Measurements from ENCODE around the gene NFE2.
"Not testable (repeated sequence)": the region's sequence is repeated elsewhere in the genome, so short reads cannot be mapped to it uniquely, and the experiment has no call there.

Gene NFE2

GRCh38 chr12:54306925-54307741 is 6.3 kb upstream of the NFE2 start:
- no peak for DNase-seq (ENCODE audit: low spot score)

DNA sequence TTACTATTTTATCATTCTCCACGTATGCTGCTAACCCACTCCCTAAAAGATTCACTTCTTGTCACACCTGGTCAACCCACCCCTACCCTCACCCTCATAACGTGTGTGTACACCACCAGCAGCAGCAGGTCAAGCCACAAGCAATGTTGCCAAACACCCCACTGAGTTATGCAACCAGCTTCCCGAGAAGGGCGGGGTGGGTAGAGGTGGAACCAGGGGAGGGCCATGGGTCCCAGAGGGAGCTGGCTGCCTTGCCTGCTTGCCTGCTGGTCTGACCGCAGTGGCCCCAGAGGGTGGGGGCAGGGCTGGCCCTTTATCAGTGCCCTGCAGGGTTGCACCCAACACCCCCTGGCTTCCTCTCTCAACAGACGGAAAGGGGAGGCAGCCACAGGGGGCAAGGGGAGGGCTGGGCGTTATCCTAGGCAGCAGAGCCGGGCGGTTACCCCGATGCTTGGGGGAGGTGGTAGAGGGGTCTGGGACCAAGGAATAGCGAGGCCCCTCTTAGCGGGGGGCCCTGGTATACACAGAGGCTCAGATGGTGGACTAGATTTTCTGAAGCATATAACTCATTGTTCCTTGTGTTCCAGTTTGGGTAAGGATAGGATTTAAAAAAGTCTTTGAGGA is 3.5 kb upstream of the NFE2 start:
- peak; percentile 15 for DNase-seq (ENCODE audit: low spot score)

DNA sequence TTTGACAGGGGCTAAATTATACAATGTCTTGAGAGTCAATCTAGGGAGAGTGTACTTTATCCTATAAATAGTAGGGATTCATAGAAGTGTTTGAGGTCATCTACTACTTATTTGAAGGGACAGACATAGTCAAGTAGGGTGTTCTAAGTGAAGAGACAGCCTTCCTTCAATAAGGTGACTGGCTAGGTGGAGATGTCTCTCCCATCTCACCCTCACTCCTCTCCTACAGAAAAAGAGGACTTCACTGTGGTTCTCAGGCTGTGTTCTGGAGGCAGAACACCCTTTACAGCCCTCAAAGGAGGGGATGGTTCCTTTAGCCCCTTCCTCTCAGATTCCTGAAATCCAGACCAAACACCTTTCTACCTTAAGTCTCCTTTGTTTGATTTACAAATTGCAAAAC is 2.8 kb upstream of the NFE2 start:
- no peak for DNase-seq (ENCODE audit: low spot score)

GRCh38 chr12:54301428-54302048 is 723 bp upstream of the NFE2 start:
- DNase-seq (ENCODE audit: low spot score), result no peak

DNA sequence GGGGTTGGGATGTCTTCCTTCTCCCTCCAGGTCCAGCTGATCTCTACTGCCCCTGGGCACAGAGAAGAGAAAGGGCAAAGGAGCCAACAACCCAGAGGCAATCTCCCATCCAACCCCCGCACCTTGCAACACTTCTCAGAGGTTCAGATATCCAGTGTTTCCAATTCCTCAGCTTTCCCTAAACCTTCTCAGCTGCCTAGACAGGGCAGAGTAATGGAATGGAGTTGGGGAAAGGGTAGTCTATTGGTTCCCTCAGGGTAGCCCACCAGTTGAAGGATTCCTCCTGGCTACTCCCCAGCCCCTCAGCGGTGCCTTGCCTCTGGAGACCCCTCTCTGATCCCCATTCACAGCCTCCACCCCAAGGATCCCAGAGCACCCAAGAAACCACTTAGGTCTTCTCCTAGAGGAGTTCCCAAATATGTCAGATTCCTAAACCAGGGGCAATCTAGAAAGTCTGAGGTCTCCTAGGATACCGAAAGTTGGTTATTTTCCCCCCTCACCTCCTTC is 537 bp downstream of the NFE2 start:
- no peak for DNase-seq (ENCODE audit: low spot score)

DNA sequence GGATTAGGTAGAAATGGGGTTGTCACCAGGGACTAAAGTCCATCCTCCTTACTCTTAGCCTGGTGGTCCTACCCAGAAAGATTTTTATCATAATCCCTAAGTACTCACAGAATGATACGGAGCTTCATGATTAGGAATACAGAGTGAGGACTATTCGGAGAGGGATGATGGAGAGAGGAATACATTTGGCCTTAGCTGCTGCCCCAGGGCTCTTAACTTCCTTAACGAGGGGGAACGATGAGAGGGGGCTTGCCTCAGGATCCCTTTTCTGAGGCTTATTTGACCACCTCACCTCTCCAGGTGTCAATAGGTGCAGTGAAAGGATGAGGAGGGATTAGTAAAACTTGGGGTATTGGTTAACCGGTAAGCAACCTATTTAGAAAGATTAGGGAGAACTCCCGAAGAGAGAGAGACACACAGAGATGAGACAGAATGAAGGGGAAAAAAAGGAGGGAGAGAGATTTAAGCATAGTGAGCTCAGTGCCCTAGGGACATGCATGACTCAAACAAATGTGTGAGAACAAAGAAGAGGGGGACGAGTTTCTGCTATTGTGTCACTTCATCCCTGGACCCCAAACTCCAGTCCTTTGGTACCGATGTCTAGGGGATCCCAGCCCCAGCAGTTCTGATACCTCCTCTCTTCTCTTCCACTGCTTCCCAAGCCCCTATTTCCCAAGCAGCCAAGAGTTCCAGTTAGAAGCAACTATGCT is 1.1 kb downstream of the NFE2 start:
- DNase-seq (ENCODE audit: low spot score), result no peak

DNA sequence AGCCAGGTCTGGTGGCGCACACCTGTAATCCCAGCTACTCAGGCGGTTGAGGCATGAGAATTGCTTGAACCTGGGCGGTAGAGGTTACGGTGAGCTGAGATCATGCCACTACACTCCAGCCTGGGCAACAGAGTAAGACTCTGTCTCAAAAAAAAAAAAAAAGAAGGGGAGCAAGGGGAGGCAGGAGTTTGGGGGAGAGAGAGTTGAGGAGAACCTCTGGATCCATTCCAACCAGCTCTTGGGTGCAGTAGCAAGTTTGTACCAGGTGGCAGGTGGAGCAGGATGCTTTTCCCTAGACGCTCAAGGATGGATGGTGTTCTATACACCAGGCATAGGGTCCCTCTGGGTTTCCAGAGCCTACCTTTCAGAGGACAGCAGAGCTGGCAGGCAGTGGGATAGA is 1.9 kb downstream of the NFE2 start:
- no peak for DNase-seq (ENCODE audit: low spot score)

DNA sequence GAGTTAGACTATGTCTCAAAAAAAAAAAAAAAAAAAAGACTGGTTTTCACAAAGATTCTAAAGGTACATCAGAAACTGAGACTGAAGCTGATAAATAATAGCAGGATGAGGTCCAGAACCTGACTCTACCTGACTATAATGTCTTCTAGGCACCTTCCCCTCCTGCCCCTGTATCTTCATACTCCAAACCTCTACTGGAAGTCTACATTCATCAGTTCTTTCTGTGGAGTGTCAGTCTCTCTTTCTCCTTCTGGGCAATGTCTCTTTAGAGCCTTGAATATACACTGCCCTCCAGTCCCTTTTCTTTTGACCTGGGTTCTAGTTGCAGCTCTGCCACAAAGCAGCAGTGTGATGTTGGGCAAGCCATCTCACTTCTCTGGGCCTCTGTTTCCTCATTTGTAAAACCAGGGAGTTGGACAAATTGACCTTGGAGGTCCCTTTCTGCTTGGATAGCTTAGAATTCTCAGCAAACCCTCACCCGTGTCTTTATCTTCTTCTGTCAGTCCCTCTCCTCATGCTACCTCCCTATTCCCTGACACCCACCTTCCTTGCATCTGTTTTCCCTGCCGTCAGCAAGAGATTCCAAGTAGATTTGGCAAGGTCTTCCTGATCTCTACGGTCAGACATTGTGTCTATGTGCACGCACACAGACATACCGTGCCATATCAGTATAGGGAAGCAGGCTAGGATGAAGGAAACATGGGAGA is 4.3 kb downstream of the NFE2 start:
- no peak for DNase-seq (ENCODE audit: low spot score)

DNA sequence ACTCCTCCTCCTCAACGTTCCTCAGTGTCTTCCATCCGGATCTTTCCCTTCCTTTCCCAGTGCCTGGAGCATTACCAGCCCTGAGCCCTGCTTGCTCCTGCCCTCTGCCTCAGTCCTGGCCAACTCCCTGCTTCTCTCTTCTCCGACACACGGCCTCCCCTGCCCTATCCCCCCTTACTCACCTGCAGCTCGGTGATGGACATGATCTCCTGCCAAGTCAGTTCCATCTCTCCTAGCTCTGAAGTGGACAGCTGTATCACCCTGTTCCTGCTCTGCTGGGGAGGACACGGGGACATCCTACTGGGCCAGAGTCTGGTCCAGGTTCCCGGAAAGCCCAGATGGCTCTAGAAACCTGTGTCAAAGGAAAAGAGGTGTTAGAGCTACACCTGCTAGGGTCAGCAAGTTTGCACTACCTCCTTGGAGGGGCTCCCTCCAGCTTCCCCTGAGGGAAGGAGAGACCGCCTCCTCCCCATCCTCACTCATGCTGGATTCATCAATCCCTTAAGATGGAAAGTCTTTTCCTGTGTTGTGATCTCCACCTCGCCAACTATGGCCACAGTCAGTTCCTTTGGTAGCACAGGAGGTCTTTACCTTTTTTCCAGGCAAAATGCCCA is 5.8 kb downstream of the NFE2 start:
- DNase-seq (ENCODE audit: low spot score), result no peak

GRCh38 chr12:54294152-54294952 is 6.5 kb downstream of the NFE2 start:
- DNase-seq (ENCODE audit: low spot score), result peak; percentile 77

DNA sequence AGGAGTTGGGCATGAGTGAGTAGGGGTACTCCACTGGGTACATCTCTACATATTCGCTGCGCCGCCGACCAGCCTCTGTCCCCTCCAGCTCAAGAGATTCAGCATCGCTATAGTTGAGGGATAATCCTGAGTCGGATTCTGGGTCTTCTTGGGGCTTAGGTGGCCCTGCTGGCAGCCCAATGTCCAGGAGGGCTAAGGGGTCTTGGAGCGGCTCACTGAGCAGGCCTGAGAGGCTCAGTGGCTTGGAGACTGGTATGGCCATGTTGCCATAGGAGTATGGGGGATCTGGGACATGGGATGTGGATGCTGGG is 7.9 kb downstream of the NFE2 start:
- DNase-seq (ENCODE audit: low spot score), result no peak

- DNase-seq (ENCODE audit: low spot score), result no peak
These were observed 8.5 kb downstream of the NFE2 start for GRCh38 chr12:54292083-54292930.

DNA sequence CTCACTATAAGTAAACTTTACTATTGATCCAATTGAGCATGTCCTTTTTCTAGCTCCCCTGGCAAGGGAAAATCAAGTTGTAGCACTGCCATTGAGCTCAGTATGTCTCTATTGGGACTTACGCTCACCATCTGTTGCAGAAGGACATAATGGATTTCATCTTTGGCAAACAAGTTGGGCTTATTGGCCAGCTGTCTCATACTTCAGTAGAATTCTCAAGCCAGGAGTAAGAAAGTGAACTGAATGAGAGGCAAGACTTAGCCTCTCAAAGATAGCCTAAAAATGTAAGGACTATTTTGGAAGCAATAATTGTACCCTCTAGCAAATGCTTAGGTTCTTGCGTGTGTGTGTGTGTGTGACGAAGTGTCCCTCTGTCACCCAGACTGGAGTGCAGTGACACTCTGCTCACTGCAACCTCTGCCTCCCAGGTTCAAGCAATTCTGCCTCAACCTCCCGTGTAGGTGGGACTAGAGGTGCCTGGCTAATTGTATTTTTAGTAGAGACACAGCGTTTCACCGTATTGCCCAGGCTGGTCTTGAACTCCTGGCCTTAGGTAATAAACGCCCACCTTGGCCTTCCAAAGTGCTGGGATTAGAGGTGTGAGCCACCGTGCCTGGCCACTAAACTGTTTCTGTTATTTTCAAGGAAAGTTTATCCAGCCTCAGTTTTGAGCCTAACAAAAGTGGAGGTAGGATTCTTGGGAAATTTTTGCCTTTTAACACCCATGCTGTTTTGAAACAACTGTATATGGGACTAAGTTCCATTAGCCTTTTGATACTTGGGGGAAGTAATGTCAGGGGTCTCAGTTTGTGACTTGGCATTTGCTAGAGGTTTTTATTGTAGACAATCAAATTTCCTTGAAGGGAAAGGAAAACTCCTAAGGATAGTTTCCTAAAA is 13.3 kb downstream of the NFE2 start:
- DNase-seq (ENCODE audit: low spot score), result no peak

- no peak for DNase-seq (ENCODE audit: low spot score)
These were observed 14.5 kb downstream of the NFE2 start for GRCh38 chr12:54286042-54287030.

DNA sequence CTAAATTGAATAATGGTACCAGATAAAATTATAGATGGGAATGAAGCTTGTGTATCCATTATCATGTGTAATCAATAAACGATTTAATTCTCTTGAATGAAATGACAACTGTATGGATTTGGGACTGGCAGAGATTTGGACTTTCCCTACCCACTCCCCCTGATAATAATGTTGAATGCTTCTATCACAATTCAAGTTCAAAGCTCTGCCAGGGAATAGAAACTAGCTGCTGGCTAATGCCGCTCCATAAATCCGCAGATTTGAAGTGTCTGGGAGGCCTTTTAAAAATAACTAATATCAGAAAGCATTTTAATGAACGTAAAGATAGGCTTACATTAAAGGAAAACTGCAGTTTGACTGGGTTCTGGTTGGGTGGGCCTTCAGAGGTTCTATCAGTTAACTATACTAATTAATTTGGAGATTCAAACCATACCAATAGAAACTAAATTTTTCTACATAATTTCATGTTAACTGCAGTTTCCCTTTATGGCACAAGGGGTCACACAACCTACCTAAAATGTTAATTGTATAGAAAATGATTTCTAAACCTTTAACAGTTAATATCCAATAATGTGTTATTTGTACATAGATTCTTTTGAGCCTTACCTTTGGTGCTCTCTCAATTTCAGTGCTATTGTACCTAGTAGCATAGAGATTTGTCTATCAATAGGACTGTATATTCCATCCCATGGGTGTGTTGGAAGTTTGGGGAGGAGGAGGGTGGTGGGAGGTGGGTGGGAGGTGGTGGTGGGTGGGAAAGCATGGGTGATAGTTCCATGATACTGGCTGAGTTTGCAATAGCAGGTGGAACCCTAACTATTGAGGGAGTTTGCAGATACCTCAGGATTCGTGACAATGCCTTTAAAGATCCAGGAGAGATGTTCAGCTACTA is 15.4 kb downstream of the NFE2 start:
- no peak for DNase-seq (ENCODE audit: low spot score)

GRCh38 chr12:54284070-54284780 is 16.6 kb downstream of the NFE2 start:
- not testable (repeated sequence) for DNase-seq (ENCODE audit: low spot score)
